SU-DHL-6 (cell line): ENCODE results near the gene CD6.

ENCODE experiments used
- H2AFZ ChIP-seq: fragments of 200-600 bp; sonication (generic); 2 replicates; pipeline ENCODE4 v1.6.1; 2014; ENCODE audit warnings: low read depth, mild to moderate bottlenecking, moderate library complexity, mixed read lengths, antibody characterized with exemption, low read length; ENCODE audit not compliant: severe bottlenecking
- H3F3A ChIP-seq: fragments of 200-600 bp; shearing (Covaris generic); 2 replicates; pipeline ENCODE4 v1.6.0; 2016; ENCODE audit warnings: antibody characterized with exemption, mild to moderate bottlenecking; ENCODE audit not compliant: insufficient read depth
- H3K27ac ChIP-seq: fragments of 200-600 bp; sonication (generic); 2 replicates; pipeline ENCODE4 v1.5.1; 2016; ENCODE audit warnings: low read depth, mild to moderate bottlenecking, low read length, moderate library complexity, mixed read lengths
- H3K27me3 ChIP-seq: fragments of 200-600 bp; sonication (generic), shearing (Covaris generic); 2 replicates; pipeline ENCODE4 v1.6.0; 2014; ENCODE audit warnings: mild to moderate bottlenecking, low read length
- H3K36me3 ChIP-seq: fragments of 200-600 bp; sonication (generic); 2 replicates; pipeline ENCODE4 v1.6.1; 2014; ENCODE audit warnings: mild to moderate bottlenecking, low read length, mixed read lengths
- H3K4me2 ChIP-seq: fragments of 300-600, 200-600 bp; shearing (Covaris generic), sonication (generic); 2 replicates; pipeline ENCODE4 v1.6.0; 2014; ENCODE audit warnings: low read length, low read depth, mild to moderate bottlenecking; ENCODE audit not compliant: poor library complexity, severe bottlenecking
- H3K4me3 ChIP-seq: fragments of 200-600 bp; sonication (generic); 2 replicates; pipeline ENCODE4 v1.5.1; 2014; ENCODE audit warnings: antibody characterized with exemption, low read length, mild to moderate bottlenecking, mixed read lengths; ENCODE audit not compliant: insufficient read depth, poor library complexity, severe bottlenecking
- H3K79me2 ChIP-seq: fragments of 200-600 bp; sonication (generic); 2 replicates; pipeline ENCODE4 v1.6.1; 2014; ENCODE audit warnings: mild to moderate bottlenecking, low read length, moderate library complexity; ENCODE audit not compliant: insufficient read depth
- H3K9ac ChIP-seq: fragments of 200-600 bp; sonication (generic); 2 replicates; pipeline ENCODE4 v1.7.0; 2014; ENCODE audit warnings: mild to moderate bottlenecking, low read length
- H3K9me2 ChIP-seq: fragments of 200-600 bp; sonication (generic); replicated peaks from 2 replicates; pipeline ENCODE4 v1.6.1; 2014; ENCODE audit warnings: low read length; ENCODE audit not compliant: insufficient read depth
- H3K9me3 ChIP-seq: fragments of 200-600 bp; sonication (generic); 2 replicates; pipeline ENCODE4 v1.6.1; 2014; ENCODE audit warnings: low read length, mixed read lengths; ENCODE audit not compliant: insufficient read depth
- H4K20me1 ChIP-seq: fragments of 200-600 bp; sonication (generic); 2 replicates; pipeline ENCODE4 v1.6.1; 2014; ENCODE audit warnings: low read depth, mild to moderate bottlenecking, antibody characterized with exemption, low read length, moderate library complexity, mixed read lengths
- CTCF ChIP-seq: fragments of 200-600 bp; sonication (generic); IDR thresholded peaks from one replicate; pipeline ENCODE4 v1.5.1; 2017; ENCODE audit warnings: antibody characterized with exemption, mild to moderate bottlenecking, low read length, moderate library complexity; ENCODE audit not compliant: insufficient read depth, poor library complexity, severe bottlenecking
- EZH2phosphoT487 ChIP-seq: fragments of 200-600 bp; sonication (generic), shearing (Covaris generic); conservative IDR thresholded peaks from 2 replicates; pipeline ENCODE4 v1.6.1; 2018; ENCODE audit warnings: mild to moderate bottlenecking, antibody characterized with exemption, low read length, moderate library complexity, mixed read lengths

Gene CD6

GRCh38 chr11:60977836-60978235 lies 6.4 kb downstream of the CD6 start:
- H3K9me3 ChIP-seq = no peaks in the 10 kb centered on the region
- no peaks in the 10 kb centered on the region for H3K27me3 ChIP-seq
- no peak overlapping the region for H3K27ac ChIP-seq
- H3K79me2 ChIP-seq = no peaks in the 10 kb centered on the region
- H3K9ac ChIP-seq = no peak overlapping the region
- no peaks in the 10 kb centered on the region for H3F3A ChIP-seq
- TF ChIP-seq EZH2phosphoT487 = no peak
- no peak for TF ChIP-seq CTCF
- H3K4me2 ChIP-seq = no peak overlapping the region
- H3K36me3 ChIP-seq = no peaks in the 10 kb centered on the region
- no peak overlapping the region for H2AFZ ChIP-seq
- no peaks in the 10 kb centered on the region for H4K20me1 ChIP-seq
- no peak overlapping the region for H3K4me3 ChIP-seq
- no peaks in the 10 kb centered on the region for H3K9me2 ChIP-seq

- no peak for TF ChIP-seq CTCF
- no peak for TF ChIP-seq EZH2phosphoT487
- no peaks in the 10 kb centered on the region for H3F3A ChIP-seq
- no peak overlapping the region for H3K9ac ChIP-seq
- no peak overlapping the region for H2AFZ ChIP-seq
- no peak overlapping the region for H3K4me3 ChIP-seq
- no peaks in the 10 kb centered on the region for H3K27me3 ChIP-seq
- no peaks in the 10 kb centered on the region for H3K9me2 ChIP-seq
- H3K79me2 ChIP-seq = no peaks in the 10 kb centered on the region
- no peaks in the 10 kb centered on the region for H4K20me1 ChIP-seq
- H3K36me3 ChIP-seq = no peaks in the 10 kb centered on the region
- H3K4me2 ChIP-seq = no peak overlapping the region
- no peaks in the 10 kb centered on the region for H3K9me3 ChIP-seq
- H3K27ac ChIP-seq = no peak overlapping the region
Measured at GRCh38 chr11:60978546-60979380, 7.3 kb downstream of the CD6 start.

- Histone ChIP-seq H4K20me1 (no peaks in the 10 kb centered on the region), H3F3A (no peaks in the 10 kb centered on the region), H3K36me3 (no peaks in the 10 kb centered on the region), H3K9me2 (no peaks in the 10 kb centered on the region), H3K27me3 (no peaks in the 10 kb centered on the region), H3K4me2 (no peak overlapping the region), H3K79me2 (no peaks in the 10 kb centered on the region), H3K4me3 (no peak overlapping the region), H2AFZ (no peak overlapping the region), H3K9me3 (no peaks in the 10 kb centered on the region), H3K9ac (no peak overlapping the region), H3K27ac (no peak overlapping the region)
- TF ChIP-seq CTCF (no peak), EZH2phosphoT487 (no peak)
Measured at GRCh38 chr11:60981515-60981914, 10.0 kb downstream of the CD6 start.
